HepG2 (cell line): ENCODE data around the gene IGFALS. TPM values are rescaled to one million over a fixed set of nuclear protein-coding genes. Genes with fewer than 3 reads are reported as not detected.
A peak's percentile ranks its signal among the peaks of the same experiment; 100 is the strongest.

Source experiments
- ATF1 ChIP-seq: IDR thresholded peaks from 2 replicates; pipeline ENCODE4 v1.6.1; 2016; ENCODE audit warnings: mild to moderate bottlenecking, control low read depth
- CREB1 ChIP-seq, 2 experiments: fragments of 450-650 bp in 1 of 2; IDR thresholded peaks; 2 replicates each; pipeline ENCODE4 v1.6.1; 2016 to 2017; ENCODE audit warnings: control low read depth in 1 of 2, mild to moderate bottlenecking in 1 of 2, missing compliant biosample characterization in 1 of 2, missing genetic modification characterization in 1 of 2
- DMAP1 ChIP-seq: IDR thresholded peaks from 2 replicates; pipeline ENCODE4 v1.6.1; 2016
- FOXA3 ChIP-seq: IDR thresholded peaks from 2 replicates; pipeline ENCODE4 v1.6.1; 2016; ENCODE audit warnings: missing genetic modification reagents, missing compliant biosample characterization
- FOXJ3 ChIP-seq: sonication (generic); formaldehyde crosslinking; IDR thresholded peaks from 2 replicates; pipeline ENCODE4 v1.4.0; 2020; ENCODE audit warnings: missing genetic modification reagents, mild to moderate bottlenecking, borderline replicate concordance
- IRF2 ChIP-seq: IDR thresholded peaks from 2 replicates; pipeline ENCODE4 v1.6.1; 2018; ENCODE audit warnings: missing genetic modification reagents, missing compliant biosample characterization
- KLF15 ChIP-seq: sonication (generic); formaldehyde crosslinking; IDR thresholded peaks from 2 replicates; pipeline ENCODE4 v1.8.1; 2023; ENCODE audit warnings: borderline replicate concordance, mild to moderate bottlenecking, inconsistent platforms, missing genetic modification reagents, mixed read lengths
- KMT2A ChIP-seq: sonication (generic); formaldehyde crosslinking; IDR thresholded peaks from 2 replicates; pipeline ENCODE4 v1.4.0; 2020; ENCODE audit warnings: missing genetic modification reagents
- MEIS2 ChIP-seq: sonication (generic); formaldehyde crosslinking; IDR thresholded peaks from 2 replicates; pipeline ENCODE4 v1.9.0; 2021; ENCODE audit warnings: mild to moderate bottlenecking, missing genetic modification reagents
- MIER3 ChIP-seq: IDR thresholded peaks from 2 replicates; pipeline ENCODE4 v1.6.1; 2016; ENCODE audit warnings: missing compliant biosample characterization, borderline replicate concordance
- MYC ChIP-seq: sonication (generic); formaldehyde crosslinking; IDR thresholded peaks from 2 replicates; pipeline ENCODE4 v1.9.0; 2021; ENCODE audit warnings: missing genetic modification reagents, borderline replicate concordance
- NCOA1 ChIP-seq: sonication (generic); formaldehyde crosslinking; IDR thresholded peaks from 2 replicates; pipeline ENCODE4 v1.9.0; 2021; ENCODE audit warnings: missing genetic modification reagents
- PAX8 ChIP-seq: sonication (generic); formaldehyde crosslinking; IDR thresholded peaks from 2 replicates; pipeline ENCODE4 v1.8.0; 2022; ENCODE audit warnings: mild to moderate bottlenecking, missing genetic modification reagents, borderline replicate concordance
- PHF5A ChIP-seq: IDR thresholded peaks from one replicate; pipeline ENCODE4 v1.6.1; 2018; ENCODE audit warnings: low read depth, missing genetic modification reagents; ENCODE audit not compliant: unreplicated experiment
- REXO4 ChIP-seq: sonication (generic); formaldehyde crosslinking; IDR thresholded peaks from 2 replicates; pipeline ENCODE4 v1.8.0; 2022; ENCODE audit warnings: missing genetic modification reagents, mild to moderate bottlenecking, borderline replicate concordance
- RXRA ChIP-seq: sonication (generic); formaldehyde crosslinking; IDR thresholded peaks from 2 replicates; pipeline ENCODE4 v1.5.1; 2020; ENCODE audit warnings: missing genetic modification reagents
- SKI ChIP-seq: fragments of 450-650 bp; IDR thresholded peaks from one replicate; pipeline ENCODE4 v1.6.1; 2018; ENCODE audit warnings: mild to moderate bottlenecking; ENCODE audit not compliant: partially characterized antibody
- SRF ChIP-seq: IDR thresholded peaks from 2 replicates; pipeline ENCODE4 v1.6.1; 2011; ENCODE audit warnings: mild to moderate bottlenecking, low read depth, low read length, moderate library complexity
- SRSF1 ChIP-seq: fragments of 200-400 bp; formaldehyde crosslinking; optimal IDR thresholded peaks from 2 replicates; pipeline ENCODE3; 2017; ENCODE audit warnings: mild to moderate bottlenecking, low read depth, low read length, moderate library complexity
- TBX2 ChIP-seq: sonication (generic); formaldehyde crosslinking; IDR thresholded peaks from 2 replicates; pipeline ENCODE4 v1.5.0; 2020; ENCODE audit warnings: missing genetic modification reagents, mild to moderate bottlenecking, borderline replicate concordance
- ZNF326 ChIP-seq: sonication (generic); formaldehyde crosslinking; IDR thresholded peaks from 2 replicates; pipeline ENCODE4 v1.4.0; 2020; ENCODE audit warnings: missing genetic modification reagents, borderline replicate concordance
- ZNF350 ChIP-seq: sonication (generic); formaldehyde crosslinking; IDR thresholded peaks from 2 replicates; pipeline ENCODE4 v1.4.0; 2020; ENCODE audit warnings: mild to moderate bottlenecking, low read depth, missing genetic modification reagents, borderline replicate concordance
- ZNF430 ChIP-seq: sonication (generic); formaldehyde crosslinking; IDR thresholded peaks from 2 replicates; pipeline ENCODE4 v1.9.0; 2021; ENCODE audit warnings: mild to moderate bottlenecking, missing genetic modification reagents
- ZNF546 ChIP-seq: sonication (generic); formaldehyde crosslinking; conservative IDR thresholded peaks from 2 replicates; pipeline ENCODE4 v1.8.1; 2023; ENCODE audit warnings: mild to moderate bottlenecking, missing genetic modification reagents
- ZNF562 ChIP-seq: sonication (generic); formaldehyde crosslinking; IDR thresholded peaks from 2 replicates; pipeline ENCODE4 v1.8.0; 2022; ENCODE audit warnings: missing genetic modification reagents, borderline replicate concordance
- ZNF776 ChIP-seq: sonication (generic); formaldehyde crosslinking; IDR thresholded peaks from 2 replicates; pipeline ENCODE4 v1.4.0; 2020; ENCODE audit warnings: mild to moderate bottlenecking, missing genetic modification reagents
- polyA plus RNA-seq, 8 experiments: library from polyadenylated mRNA; depleted of rRNA in 3 of 8; stranded (reverse) in 7 of 8; unstranded in 1 of 8; fragments of >200 nt; fragmentation: Illumina TruSeq in 4 of 8; extraction: Trizol in 4 of 8; gene quantifications; 2 replicates each; pipeline versions ENCODE4 v1.2.1 to v1.2.3, GENCODE V29; 2011 to 2016; ENCODE audit warnings: low read depth in 4 of 8, missing spikeins in 1 of 8, mixed read lengths in 1 of 8; ENCODE audit not compliant: insufficient read depth in 1 of 8
- total RNA-seq, 5 experiments: library from RNA; depleted of rRNA; stranded (reverse); fragments of >200 nt; fragmentation: Illumina TruSeq; extraction: Trizol; gene quantifications; 2 replicates each; pipeline ENCODE4 v1.2.3, GENCODE V29; 2016; ENCODE audit warnings: low read depth in 1 of 5
- TF ChIP-seq, protein P1 (sequence below): IDR thresholded peaks from 2 replicates; pipeline ENCODE4 v1.6.1; 2016; ENCODE audit warnings: missing biosample characterization, missing genetic modification reagents, low read depth
- TF ChIP-seq, protein P2 (sequence below): sonication (generic); formaldehyde crosslinking; IDR thresholded peaks from 2 replicates; pipeline ENCODE4 v1.5.0; 2020; ENCODE audit warnings: missing genetic modification reagents, mild to moderate bottlenecking, borderline replicate concordance

The IGFALS gene
- total and polyA plus RNA-seq, 2 of the 13 experiments (the other 11 are each of a cell fraction or from before 2014, with no cell fraction given), result 0.34 to 2.4 TPM

DNA sequence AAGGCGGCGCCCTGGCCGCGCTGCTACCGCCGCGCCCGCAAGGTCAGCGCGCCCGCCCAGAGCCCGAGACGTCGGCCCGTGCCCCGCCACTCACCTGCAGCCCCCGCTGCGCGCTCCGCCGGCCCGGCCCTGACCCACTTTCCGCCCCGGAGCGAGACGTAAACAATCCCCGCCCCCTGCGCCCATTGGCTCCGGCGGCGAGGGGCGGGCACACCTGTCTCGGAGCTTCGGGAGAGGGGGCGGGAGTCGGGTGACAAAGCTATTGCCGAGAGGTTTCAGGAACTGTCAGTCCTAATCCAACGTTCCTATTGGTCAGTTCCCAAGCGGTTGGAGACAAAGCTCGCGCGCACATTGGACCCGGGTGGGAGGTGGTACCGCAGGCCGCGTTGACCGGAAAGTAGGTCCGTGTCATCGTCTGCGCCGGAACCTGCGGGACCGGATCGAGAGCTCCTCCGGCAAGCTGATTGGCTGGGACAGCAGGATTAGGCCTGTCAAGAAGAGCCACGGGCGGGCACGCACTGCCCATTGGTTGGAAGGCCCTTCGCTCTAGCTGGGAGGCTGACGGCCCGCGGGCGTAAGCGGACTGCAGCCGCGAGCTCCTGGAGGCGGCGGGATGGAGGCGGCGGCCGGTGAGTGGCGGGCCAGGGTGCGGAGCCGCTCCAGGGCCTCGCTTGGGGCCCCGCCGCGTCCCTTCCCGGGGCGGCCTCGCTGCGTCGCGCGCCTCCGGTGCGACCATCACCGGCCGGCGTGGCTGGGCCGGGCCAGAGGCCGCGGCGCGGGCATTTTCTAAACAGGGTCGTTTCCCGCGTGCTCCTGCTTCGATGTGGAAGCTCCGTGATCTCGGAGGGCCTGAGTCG, 10.9 kb downstream of the IGFALS start, which contains the start of the genes NUBP2 and SPSB3 (continued):
- TF ChIP-seq PAX8 (CRISPR knock-in tag) (no peak), TBX2 (peak; percentile 37; the same call in 1 of the 2 replicates), DMAP1 (CRISPR knock-in tag) (peak; percentile 56; the same call in 1 of the 2 replicates), SRF (peak; percentile 20; the same call in 1 of the 2 replicates), RXRA (CRISPR knock-in tag) (peak; percentile 59; the same call in 1 of the 2 replicates), MIER3 (CRISPR knock-in tag) (peak; percentile 64; the same call in 1 of the 2 replicates), SKI (peak; percentile 85), NCOA1 (CRISPR knock-in tag) (no peak), ZNF776 (CRISPR knock-in tag) (peak; percentile 24; the same call in 1 of the 2 replicates), CREB1 (IDR thresholded peaks at IDR 0.05) (peak; percentile 98), CREB1 (CRISPR knock-in tag; IDR thresholded peaks at IDR 0.05) (peak; percentile 99), KMT2A (peak; percentile 82; the same call in 1 of the 2 replicates), MYC (CRISPR knock-in tag) (peak; percentile 55; the same call in 1 of the 2 replicates), FOXA3 (CRISPR knock-in tag) (0 out of 2 replicates have a peak, but pooled peaks have one; percentile 41), FOXJ3 (CRISPR knock-in tag) (no peak), MEIS2 (CRISPR knock-in tag) (peak; percentile 14; the same call in 1 of the 2 replicates), SRSF1 (peak; percentile 30), ZNF430 (0 out of 2 replicates have a peak, but pooled peaks have one; percentile 13), ZNF326 (CRISPR knock-in tag) (no peak), ZNF546 (CRISPR knock-in tag) (no peak), KLF15 (CRISPR knock-in tag) (peak; percentile 45; the same call in 1 of the 2 replicates), ATF1 (peak; percentile 98), REXO4 (CRISPR knock-in tag) (no peak), IRF2 (CRISPR knock-in tag) (peak; percentile 74), PHF5A (CRISPR knock-in tag) (no peak), ZNF350 (CRISPR knock-in tag) (peak; percentile 70), ZNF562 (CRISPR knock-in tag) (no peak)
- TF ChIP-seq, protein P1, sequence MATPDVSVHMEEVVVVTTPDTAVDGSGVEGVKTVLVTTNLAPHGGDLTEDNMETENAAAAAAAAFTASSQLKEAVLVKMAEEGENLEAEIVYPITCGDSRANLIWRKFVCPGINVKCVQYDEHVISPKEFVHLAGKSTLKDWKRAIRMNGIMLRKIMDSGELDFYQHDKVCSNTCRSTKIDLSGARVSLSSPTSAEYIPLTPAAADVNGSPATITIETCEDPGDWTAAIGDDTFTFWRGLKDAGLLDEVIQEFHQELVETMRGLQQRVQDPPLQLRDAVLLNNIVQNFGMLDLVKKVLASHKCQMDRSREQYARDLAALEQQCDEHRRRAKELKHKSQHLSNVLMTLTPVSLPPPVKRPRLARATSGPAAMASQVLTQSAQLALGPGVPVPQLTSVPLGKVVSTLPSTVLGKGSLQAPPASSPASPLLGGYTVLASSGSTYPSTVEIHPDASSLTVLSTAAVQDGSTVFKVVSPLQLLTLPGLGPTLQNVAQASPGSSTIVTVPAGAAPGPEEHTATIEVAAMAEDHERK (CRISPR knock-in tag), result peak; percentile 59; the same call in 1 of the 2 replicates
- TF ChIP-seq, protein P2, sequence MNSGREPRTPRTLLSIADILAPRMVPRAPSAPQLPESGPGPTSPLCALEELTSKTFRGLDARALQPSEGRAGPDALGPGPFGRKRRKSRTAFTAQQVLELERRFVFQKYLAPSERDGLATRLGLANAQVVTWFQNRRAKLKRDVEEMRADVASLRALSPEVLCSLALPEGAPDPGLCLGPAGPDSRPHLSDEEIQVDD (CRISPR knock-in tag), result peak; percentile 37; the same call in 1 of the 2 replicates
